C4-2B (cell line): ENCODE measurements around the gene MT1F.
"Not testable (repeated sequence)": the region's sequence is repeated elsewhere in the genome, so short reads cannot be mapped to it uniquely, and the experiment has no call there.

Experiments used
- ZFX ChIP-seq: fragments of 450-650 bp; IDR thresholded peaks from 2 replicates; pipeline ENCODE4 v1.6.1; 2017
- TF ChIP-seq, protein P1 (sequence below): fragments of 450-650 bp; conservative IDR thresholded peaks from 2 replicates; pipeline ENCODE4 v1.5.1; 2017; ENCODE audit warnings: mild to moderate bottlenecking

DNA sequence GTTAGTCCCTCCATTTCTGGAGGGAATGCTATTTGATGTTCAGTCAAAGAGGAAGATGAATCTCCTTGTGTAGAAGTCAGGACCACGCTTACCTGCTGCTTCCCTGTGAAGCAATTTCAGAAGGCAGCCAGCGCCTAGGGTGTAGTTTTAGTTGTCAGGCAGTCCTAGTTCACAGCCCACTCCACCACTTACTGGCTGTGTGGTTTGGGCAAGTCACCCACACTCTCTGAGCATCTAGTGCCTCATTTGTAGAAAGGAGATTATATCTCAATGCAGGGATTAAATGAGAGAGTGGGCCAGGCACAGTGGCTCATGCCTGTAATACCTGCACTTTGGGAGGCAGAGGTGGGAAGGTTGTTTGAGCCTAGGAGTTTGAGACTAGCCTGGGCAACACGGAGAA lies 14.4 kb downstream of the MT1F start:
- TF ChIP-seq, protein P1, sequence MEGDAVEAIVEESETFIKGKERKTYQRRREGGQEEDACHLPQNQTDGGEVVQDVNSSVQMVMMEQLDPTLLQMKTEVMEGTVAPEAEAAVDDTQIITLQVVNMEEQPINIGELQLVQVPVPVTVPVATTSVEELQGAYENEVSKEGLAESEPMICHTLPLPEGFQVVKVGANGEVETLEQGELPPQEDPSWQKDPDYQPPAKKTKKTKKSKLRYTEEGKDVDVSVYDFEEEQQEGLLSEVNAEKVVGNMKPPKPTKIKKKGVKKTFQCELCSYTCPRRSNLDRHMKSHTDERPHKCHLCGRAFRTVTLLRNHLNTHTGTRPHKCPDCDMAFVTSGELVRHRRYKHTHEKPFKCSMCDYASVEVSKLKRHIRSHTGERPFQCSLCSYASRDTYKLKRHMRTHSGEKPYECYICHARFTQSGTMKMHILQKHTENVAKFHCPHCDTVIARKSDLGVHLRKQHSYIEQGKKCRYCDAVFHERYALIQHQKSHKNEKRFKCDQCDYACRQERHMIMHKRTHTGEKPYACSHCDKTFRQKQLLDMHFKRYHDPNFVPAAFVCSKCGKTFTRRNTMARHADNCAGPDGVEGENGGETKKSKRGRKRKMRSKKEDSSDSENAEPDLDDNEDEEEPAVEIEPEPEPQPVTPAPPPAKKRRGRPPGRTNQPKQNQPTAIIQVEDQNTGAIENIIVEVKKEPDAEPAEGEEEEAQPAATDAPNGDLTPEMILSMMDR, result not testable (repeated sequence)
- not testable (repeated sequence) for TF ChIP-seq ZFX
